Measurements from ENCODE around the gene LMX1A.

DNA sequence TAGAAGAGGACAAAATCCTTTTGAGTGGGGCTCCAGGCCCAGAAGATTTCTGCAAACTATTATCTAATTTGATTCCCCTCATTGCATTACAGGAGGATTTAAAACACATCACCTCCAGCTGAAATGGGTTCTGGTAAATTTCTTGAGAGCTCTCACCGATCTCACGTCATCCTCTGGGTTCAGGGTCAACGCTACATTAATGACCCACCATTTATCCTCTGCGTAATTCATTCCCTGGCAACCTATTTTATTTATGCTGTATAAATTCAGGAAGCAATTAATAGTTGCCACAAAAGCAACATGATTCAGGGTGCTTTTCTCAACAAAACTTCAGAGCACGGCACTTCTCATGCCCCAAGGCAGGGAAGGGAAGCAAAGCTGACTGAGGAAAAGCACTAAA is 38.9 kb downstream of the LMX1A start:
- TF ChIP-seq YY1 (IDR thresholded peaks at IDR 0.05; ENCODE audit: insufficient read depth, insufficient read length) (no peak), SUZ12 (IDR thresholded peaks at IDR 0.05; ENCODE audit: extremely low read depth, insufficient read depth, insufficient read length) (no peak), ZNF274 (IDR thresholded peaks at IDR 0.05; ENCODE audit: low read depth, low read length) (no peak)
